Medulla oblongata (tissue), 1 donor: Measurements from ENCODE around the gene TXN.

Experiments
- DNase-seq: peaks from one replicate; pipeline ENCODE4 v3.0.0-alpha.2; 2015; ENCODE audit errors: extremely low spot score

The TXN gene

GRCh38 chr9:110256380-110257096 lies at the start of gene TXN:
TSS of gene TXN (minus strand) at chr9:110256507. CDS start at chr9:110256435, 72 bp downstream.
- DNase-seq = peak; percentile 92

- no peak for DNase-seq
Observed at GRCh38 chr9:110303133-110303532, 46.8 kb upstream of the TXN start.

GRCh38 chr9:110298043-110298605 lies 41.8 kb upstream of the TXN start:
- DNase-seq = no peak

GRCh38 chr9:110293248-110293647 lies 36.9 kb upstream of the TXN start:
- no peak for DNase-seq

GRCh38 chr9:110291921-110292557 lies 35.7 kb upstream of the TXN start:
- no peak for DNase-seq

GRCh38 chr9:110290001-110290400 lies 33.7 kb upstream of the TXN start:
- DNase-seq = no peak

- no peak for DNase-seq
Observed at GRCh38 chr9:110288503-110288902, 32.2 kb upstream of the TXN start.

GRCh38 chr9:110287289-110287680 lies 31.0 kb upstream of the TXN start:
- DNase-seq = no peak

GRCh38 chr9:110284211-110284844 lies 28.0 kb upstream of the TXN start:
- DNase-seq = no peak

- DNase-seq = no peak
Observed at GRCh38 chr9:110283751-110284150, 27.4 kb upstream of the TXN start.

GRCh38 chr9:110282739-110283081 lies 26.4 kb upstream of the TXN start:
- no peak for DNase-seq

- peak; percentile 49 for DNase-seq
Observed at GRCh38 chr9:110282018-110282738, 25.9 kb upstream of the TXN start.

- no peak for DNase-seq
Observed at GRCh38 chr9:110278080-110278707, 21.9 kb upstream of the TXN start.

GRCh38 chr9:110276781-110277180 lies 20.5 kb upstream of the TXN start:
- DNase-seq = no peak

- DNase-seq = no peak
Observed at GRCh38 chr9:110270211-110270995, 14.1 kb upstream of the TXN start.

GRCh38 chr9:110266795-110267194 lies 10.5 kb upstream of the TXN start:
- DNase-seq = no peak

- no peak for DNase-seq
Observed at GRCh38 chr9:110261632-110262031, 5.3 kb upstream of the TXN start.

- DNase-seq = no peak
Observed at GRCh38 chr9:110260911-110261310, 4.6 kb upstream of the TXN start.

- no peak for DNase-seq
Observed at GRCh38 chr9:110259566-110259965, 3.3 kb upstream of the TXN start.

GRCh38 chr9:110258690-110259091 lies 2.4 kb upstream of the TXN start:
- DNase-seq = no peak

GRCh38 chr9:110257956-110258355 lies 1.6 kb upstream of the TXN start:
- DNase-seq = no peak
